ENCODE results near the gene TSPO2.

Gene TSPO2

DNA sequence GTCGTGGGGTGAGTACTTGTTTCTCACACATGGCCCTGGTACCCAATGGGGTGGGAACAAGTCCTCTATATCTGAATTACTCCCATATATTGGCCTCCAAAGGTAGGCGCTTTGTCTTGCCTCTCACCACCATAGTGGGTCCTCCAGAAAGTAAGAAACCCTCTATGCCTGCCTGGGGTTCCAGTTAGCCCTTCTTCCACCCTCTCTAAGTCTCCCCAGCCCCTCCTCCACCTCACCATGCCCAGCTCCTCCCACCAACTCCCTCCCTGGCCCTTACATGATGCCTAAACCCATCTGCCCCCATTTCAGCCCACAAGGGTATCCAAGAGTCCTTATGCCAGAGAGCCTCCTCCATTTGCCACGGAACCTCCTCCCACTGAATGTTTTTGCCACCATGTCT is 884 bp downstream of the TSPO2 start:
- no peak for TF ChIP-seq POLR2AphosphoS5 (IDR thresholded peaks at IDR 0.05; ENCODE audit: low read depth, low read length)
- TF ChIP-seq TAF1 (IDR thresholded peaks at IDR 0.05; ENCODE audit: borderline replicate concordance, low read depth, low read length): no peak
- no peak for TF ChIP-seq POLR2A (IDR thresholded peaks at IDR 0.05; ENCODE audit: low read depth, low read length)

GRCh38 chr6:41045664-41046063 is 3.4 kb downstream of the TSPO2 start:
- DNase-seq (ENCODE audit: insufficient read length) (no peak), FAIRE-seq (no peak)
- TF ChIP-seq POLR2A (IDR thresholded peaks at IDR 0.05; ENCODE audit: low read depth, low read length) (no peak), POLR2AphosphoS5 (IDR thresholded peaks at IDR 0.05; ENCODE audit: low read depth, low read length) (no peak), TAF1 (IDR thresholded peaks at IDR 0.05; ENCODE audit: borderline replicate concordance, low read depth, low read length) (no peak)

More for the DNA sequence above, 884 bp downstream of the TSPO2 start:
- FAIRE-seq (no peak), DNase-seq (ENCODE audit: insufficient read length) (no peak)

GRCh38 chr6:41046084-41046483 is 3.8 kb downstream of the TSPO2 start:
- DNase-seq (ENCODE audit: insufficient read length): no peak
- TF ChIP-seq TAF1 (IDR thresholded peaks at IDR 0.05; ENCODE audit: borderline replicate concordance, low read depth, low read length) (no peak), POLR2A (IDR thresholded peaks at IDR 0.05; ENCODE audit: low read depth, low read length) (no peak), POLR2AphosphoS5 (IDR thresholded peaks at IDR 0.05; ENCODE audit: low read depth, low read length) (no peak)
- FAIRE-seq: no peak

- DNase-seq (ENCODE audit: insufficient read length) (no peak), FAIRE-seq (no peak)
- TF ChIP-seq TAF1 (IDR thresholded peaks at IDR 0.05; ENCODE audit: borderline replicate concordance, low read depth, low read length): no peak
- TF ChIP-seq POLR2A (IDR thresholded peaks at IDR 0.05; ENCODE audit: low read depth, low read length): no peak
Measured at GRCh38 chr6:41047306-41047705, 5.0 kb downstream of the TSPO2 start.

GRCh38 chr6:41047745-41048732 is 5.8 kb downstream of the TSPO2 start:
- DNase-seq (ENCODE audit: insufficient read length) (no peak), FAIRE-seq (no peak)
- no peak for TF ChIP-seq TAF1 (IDR thresholded peaks at IDR 0.05; ENCODE audit: borderline replicate concordance, low read depth, low read length)

DNA sequence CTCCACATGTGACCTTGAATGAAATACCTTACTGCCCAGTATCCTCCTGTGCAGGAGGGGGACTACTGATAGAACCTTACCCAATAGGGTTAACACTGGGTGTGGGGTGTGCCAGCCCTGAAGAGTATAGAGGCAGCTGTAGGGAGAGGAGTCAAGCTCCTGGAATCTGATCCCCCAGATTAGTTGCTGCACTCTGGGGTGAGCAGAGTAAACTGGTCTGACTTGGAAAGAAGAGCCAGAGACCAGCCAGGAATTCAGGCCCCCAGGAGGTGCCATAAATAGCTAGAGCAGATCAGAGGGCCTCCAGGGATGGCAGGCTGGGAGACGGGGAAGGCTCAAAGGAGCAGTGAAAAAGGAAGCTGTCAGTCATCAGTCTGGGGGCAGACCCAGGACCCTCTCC is 7.3 kb downstream of the TSPO2 start:
- no peak for TF ChIP-seq POLR2AphosphoS5 (IDR thresholded peaks at IDR 0.05; ENCODE audit: low read depth, low read length)
- no peak for TF ChIP-seq TAF1 (IDR thresholded peaks at IDR 0.05; ENCODE audit: borderline replicate concordance, low read depth, low read length)
- TF ChIP-seq POLR2A (IDR thresholded peaks at IDR 0.05; ENCODE audit: low read depth, low read length): no peak
- DNase-seq (ENCODE audit: insufficient read length) (no peak), FAIRE-seq (no peak)

- DNase-seq (ENCODE audit: insufficient read length) (no peak), FAIRE-seq (no peak)
- TF ChIP-seq POLR2AphosphoS5 (IDR thresholded peaks at IDR 0.05; ENCODE audit: low read depth, low read length) (no peak), POLR2A (IDR thresholded peaks at IDR 0.05; ENCODE audit: low read depth, low read length) (no peak), TAF1 (IDR thresholded peaks at IDR 0.05; ENCODE audit: borderline replicate concordance, low read depth, low read length) (no peak)
Measured at GRCh38 chr6:41049955-41050354, 7.7 kb downstream of the TSPO2 start.

DNA sequence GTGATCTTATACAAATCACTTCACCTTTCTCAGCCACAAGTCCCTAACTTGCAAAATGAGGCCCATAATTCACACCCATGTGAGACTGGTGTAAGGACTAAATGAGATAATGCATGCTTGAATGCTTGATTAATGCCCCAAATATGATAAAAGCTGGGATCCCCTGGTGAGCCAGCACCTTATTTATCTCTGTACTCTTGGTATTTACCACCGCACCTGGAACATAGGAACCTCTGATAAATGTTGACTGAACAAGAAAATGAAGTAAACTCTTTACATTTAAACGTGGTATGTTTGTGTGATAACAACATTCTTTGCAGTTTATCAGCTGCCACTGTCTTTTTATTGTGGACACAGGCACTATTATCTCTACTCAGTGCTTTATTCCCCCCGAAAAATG is 8.3 kb downstream of the TSPO2 start:
- no peak for FAIRE-seq

DNA sequence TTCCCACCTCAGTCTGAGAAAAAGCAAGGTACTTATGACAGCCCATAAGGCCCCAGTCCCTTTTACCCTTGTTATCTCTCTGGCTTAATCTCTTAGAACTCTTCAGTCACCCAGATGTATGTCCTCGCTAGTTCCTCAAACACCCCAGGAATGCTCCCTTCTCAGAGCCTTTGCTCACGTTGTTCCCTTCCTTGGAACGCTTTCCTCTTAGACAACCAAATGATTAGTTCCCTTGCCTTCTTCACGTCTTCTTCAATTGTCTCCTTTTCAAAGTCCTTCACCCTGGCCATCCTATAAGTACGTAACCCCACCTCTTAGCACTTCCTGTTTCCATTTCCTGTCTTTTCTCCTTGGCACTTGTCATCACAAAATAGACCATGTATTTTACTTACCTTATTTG is 9.6 kb downstream of the TSPO2 start:
- DNase-seq (ENCODE audit: insufficient read length) (no peak), FAIRE-seq (no peak)
- no peak for TF ChIP-seq TAF1 (IDR thresholded peaks at IDR 0.05; ENCODE audit: borderline replicate concordance, low read depth, low read length)

More for the DNA sequence above, 8.3 kb downstream of the TSPO2 start:
- DNase-seq (ENCODE audit: insufficient read length): no peak
- no peak for TF ChIP-seq POLR2AphosphoS5 (IDR thresholded peaks at IDR 0.05; ENCODE audit: low read depth, low read length)
- TF ChIP-seq TAF1 (IDR thresholded peaks at IDR 0.05; ENCODE audit: borderline replicate concordance, low read depth, low read length): no peak
- no peak for TF ChIP-seq POLR2A (IDR thresholded peaks at IDR 0.05; ENCODE audit: low read depth, low read length)

DNA sequence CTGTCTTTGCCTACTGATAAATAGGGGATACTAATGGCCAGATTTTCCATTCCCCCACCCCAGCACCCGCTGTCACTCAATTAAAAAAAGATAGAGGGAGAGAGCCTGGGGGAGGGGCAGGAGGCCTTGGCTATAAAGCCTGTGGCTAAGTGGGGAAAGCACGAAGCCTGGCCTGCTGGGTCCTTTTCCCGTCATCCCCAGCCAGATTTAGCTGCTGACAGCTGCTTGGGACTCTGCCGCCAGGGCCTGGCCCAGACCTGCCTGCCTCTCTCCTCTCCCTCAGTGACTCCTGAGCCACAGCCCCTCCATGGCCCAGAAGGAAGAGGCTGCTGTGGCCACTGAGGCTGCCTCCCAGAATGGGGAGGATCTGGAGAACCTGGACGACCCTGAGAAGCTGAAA is 10.8 kb downstream of the TSPO2 start, which contains the start of gene APOBEC2:
Gene APOBEC2, plus strand, starts transcription at position 162 of the 400 bp plus-strand sequence. Its CDS starts 146 bp downstream, at position 308.
- FAIRE-seq (no peak), DNase-seq (ENCODE audit: insufficient read length) (no peak)
- TF ChIP-seq POLR2AphosphoS5 (IDR thresholded peaks at IDR 0.05; ENCODE audit: low read depth, low read length): no peak
- TF ChIP-seq POLR2A (IDR thresholded peaks at IDR 0.05; ENCODE audit: low read depth, low read length): no peak
- no peak for TF ChIP-seq TAF1 (IDR thresholded peaks at IDR 0.05; ENCODE audit: borderline replicate concordance, low read depth, low read length)

DNA sequence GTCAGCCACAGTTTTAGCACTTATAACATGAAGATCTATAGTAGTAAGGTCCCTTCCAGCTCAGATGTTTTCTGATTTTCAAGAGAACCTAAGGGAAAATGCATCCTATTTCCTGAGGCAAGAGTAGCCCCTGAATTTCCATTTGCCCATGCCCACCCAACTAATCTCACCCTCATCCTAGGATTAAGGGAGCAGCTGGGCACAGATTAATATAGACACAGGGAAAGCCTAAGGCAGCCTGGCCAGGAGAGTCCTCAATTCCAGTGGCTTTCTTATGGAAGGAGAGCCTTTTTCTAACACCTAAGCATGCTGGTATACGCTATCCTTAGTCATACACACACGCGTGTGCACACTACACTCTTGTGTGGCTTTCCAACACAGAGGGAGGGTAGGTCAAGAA is 12.2 kb downstream of the TSPO2 start:
- DNase-seq (ENCODE audit: insufficient read length) (no peak), FAIRE-seq (no peak)
- TF ChIP-seq POLR2A (IDR thresholded peaks at IDR 0.05; ENCODE audit: low read depth, low read length) (no peak), TAF1 (IDR thresholded peaks at IDR 0.05; ENCODE audit: borderline replicate concordance, low read depth, low read length) (no peak), POLR2AphosphoS5 (IDR thresholded peaks at IDR 0.05; ENCODE audit: low read depth, low read length) (no peak)

- FAIRE-seq (no peak), DNase-seq (ENCODE audit: insufficient read length) (no peak)
- TF ChIP-seq POLR2A (IDR thresholded peaks at IDR 0.05; ENCODE audit: low read depth, low read length) (no peak), TAF1 (IDR thresholded peaks at IDR 0.05; ENCODE audit: borderline replicate concordance, low read depth, low read length) (no peak)
Measured at GRCh38 chr6:41055149-41055548, 12.9 kb downstream of the TSPO2 start.
